DMS 273 (cell line): ENCODE data around the gene NDUFS2.
"Not testable (repeated sequence)": the region's sequence is repeated elsewhere in the genome, so short reads cannot be mapped to it uniquely, and the experiment has no call there.

ENCODE experiments used
- DNase-seq: peaks from one replicate; lab custom pipeline; 2025; ENCODE audit not compliant: unreplicated experiment; lab: John Stamatoyannopoulos, UW

The NDUFS2 gene

DNA sequence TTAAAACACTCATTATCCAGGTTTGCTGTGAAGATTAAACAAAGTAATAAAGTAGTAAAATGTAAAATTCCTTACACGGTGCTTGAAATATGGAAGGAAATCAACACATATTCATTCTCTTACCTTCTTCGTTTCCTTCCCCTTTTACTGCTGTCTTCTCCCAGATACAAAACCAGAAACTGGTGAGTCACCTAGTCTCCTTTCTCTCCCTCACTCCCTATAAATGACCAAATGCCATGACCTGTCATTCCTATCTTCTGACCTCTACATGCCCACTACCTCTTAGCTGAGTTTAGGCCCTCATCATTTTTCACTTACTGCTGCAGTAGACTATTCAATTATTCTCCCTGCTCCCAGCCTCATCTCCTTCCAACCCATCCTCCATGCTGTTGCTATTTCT, 40.1 kb downstream of the NDUFS2 start:
- no peak for DNase-seq

- DNase-seq, result no peak
Measured at GRCh38 chr1:161244888-161245287, 42.7 kb downstream of the NDUFS2 start.

- not testable (repeated sequence) for DNase-seq
Measured at GRCh38 chr1:161250100-161250499, 47.9 kb downstream of the NDUFS2 start.

DNA sequence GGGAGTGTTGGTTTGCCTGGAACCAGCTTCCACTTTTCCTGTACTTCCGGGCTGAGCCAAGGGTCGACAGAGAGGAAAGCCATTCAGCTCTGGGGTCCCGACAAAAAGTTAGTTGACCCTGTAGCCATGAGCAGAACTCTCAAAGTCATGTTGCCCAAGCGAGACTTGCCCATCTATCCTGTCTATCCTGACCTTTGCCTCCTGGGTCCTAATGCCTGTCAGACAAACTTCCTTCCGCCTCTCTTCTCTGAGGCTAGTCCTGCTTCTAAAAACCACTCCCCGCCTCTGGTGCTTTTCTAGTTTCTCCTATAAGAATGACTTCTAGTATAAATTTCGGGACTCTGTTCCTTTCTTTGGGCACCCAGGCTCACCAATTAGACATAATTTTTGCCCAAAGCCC, 48.7 kb downstream of the NDUFS2 start:
- no peak for DNase-seq

DNA sequence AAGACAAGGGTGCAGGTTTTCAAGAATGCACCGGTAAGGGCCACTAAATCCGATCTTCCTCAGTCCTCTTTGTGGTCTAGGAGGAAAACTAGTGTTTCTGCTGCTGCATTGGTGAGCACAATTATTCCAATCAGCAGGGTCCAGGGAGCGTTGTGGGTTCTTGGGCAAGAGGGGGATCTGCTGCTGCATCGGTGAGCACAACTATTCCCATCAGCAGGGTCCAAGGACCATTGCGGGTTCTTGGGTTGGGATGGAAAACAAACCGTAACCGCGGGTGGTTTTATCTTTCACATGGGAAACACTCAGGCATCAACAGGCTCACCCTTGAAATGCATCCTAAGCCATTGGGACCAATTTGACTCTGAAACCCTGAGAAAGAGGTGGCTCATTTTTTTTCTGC, 49.4 kb downstream of the NDUFS2 start:
- DNase-seq, result no peak

GRCh38 chr1:161255302-161255701, 53.1 kb downstream of the NDUFS2 start:
- DNase-seq, result not testable (repeated sequence)

- not testable (repeated sequence) for DNase-seq
Measured at GRCh38 chr1:161255955-161256520, 53.9 kb downstream of the NDUFS2 start.

- peak; percentile 33 for DNase-seq
Measured at GRCh38 chr1:161257109-161257508, 54.9 kb downstream of the NDUFS2 start.

DNA sequence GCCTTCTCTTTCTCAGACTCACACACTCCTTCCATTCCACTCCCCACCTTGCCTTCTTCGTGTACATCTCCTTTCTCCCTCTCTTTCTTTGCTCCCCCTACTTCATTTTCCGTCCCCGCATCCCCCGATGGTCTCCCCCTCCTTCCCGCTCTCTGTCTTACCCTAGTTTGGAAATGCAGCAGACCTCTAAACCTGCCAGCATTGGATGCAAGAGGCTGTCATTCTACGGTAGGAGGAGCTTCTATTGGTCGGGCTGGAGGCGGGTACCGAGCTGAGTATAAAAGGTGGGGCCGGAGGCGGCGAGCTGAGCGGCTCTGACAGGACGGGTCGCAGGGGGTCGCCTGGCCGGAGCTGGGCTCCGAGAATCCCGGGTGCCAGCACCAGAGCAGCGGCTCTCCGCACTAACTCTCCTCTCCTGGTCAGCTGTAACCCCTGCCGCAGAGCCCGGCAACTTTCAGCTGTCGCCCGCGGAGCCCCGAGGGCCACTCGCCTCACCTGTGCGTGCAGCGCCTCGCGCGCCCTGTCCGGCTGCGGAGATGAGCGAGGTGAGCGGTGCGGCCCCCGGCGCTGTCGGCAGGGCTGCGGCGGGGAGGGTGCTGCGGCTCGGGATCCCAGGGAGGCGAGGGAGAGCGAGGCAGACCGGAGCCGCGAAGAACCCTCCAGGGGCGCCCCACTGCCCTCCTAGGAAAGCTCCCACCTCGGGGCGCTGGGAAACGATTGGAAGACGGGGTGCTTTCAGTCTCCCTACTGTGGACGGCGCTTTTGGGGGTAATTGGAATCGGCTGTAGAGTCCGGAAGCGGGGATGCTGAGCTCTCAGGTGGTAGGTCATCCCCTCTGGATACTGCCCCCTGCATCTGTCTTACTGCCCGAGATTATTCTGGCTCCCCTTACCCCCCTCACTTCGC, 56.5 kb downstream of the NDUFS2 start, which contains the start of gene PCP4L1:
Gene PCP4L1, plus strand, starts transcription at position 307 of the 906 bp plus-strand sequence. Its CDS starts 230 bp downstream, at position 537.
- peak; percentile 76 for DNase-seq

GRCh38 chr1:161259345-161259702, 57.2 kb downstream of the NDUFS2 start:
- DNase-seq, result no peak

DNA sequence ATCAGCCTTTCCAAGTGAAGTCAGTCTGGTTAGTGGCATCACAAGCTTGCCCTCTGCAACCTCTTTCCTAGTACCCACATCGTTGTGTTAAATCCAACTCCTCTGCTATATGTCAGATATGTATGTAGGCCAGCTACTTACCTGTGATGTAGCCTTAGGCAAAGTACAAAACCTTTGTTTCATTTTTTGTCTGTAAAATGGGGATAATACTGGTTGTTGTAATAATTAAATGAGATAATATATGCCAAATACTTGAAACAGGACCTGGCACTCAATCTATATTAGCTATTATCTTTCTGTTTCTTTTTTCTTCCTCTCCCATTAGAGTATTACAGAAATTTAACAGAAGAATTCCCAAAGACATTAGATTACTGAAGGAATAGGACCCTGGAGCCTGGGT, 57.6 kb downstream of the NDUFS2 start:
- DNase-seq, result no peak

GRCh38 chr1:161260376-161261260, 58.5 kb downstream of the NDUFS2 start:
- peak; percentile 67 for DNase-seq

- peak; percentile 12 for DNase-seq
Measured at GRCh38 chr1:161261261-161262235, 59.4 kb downstream of the NDUFS2 start.
